AG10803 (cell line): ENCODE measurements around the gene MYO10.

ENCODE experiments used
- DNase-seq: peaks from one replicate; pipeline ENCODE4 v3.0.0; 2010; ENCODE audit warnings: low read depth
- H3K4me3 ChIP-seq: 2 replicates; pipeline ENCODE4 v1.5.1; 2011; ENCODE audit warnings: mild to moderate bottlenecking, low read length, control low read depth
- CTCF ChIP-seq: conservative IDR thresholded peaks from 2 replicates; pipeline ENCODE4 v1.5.1; 2011; ENCODE audit warnings: mild to moderate bottlenecking, low read length, control low read depth, inconsistent platforms

MYO10 gene

GRCh38 chr5:16616536-16617273, 319.4 kb downstream of the MYO10 start, which contains the start of gene RETREG1:
Gene RETREG1 (minus strand): TSS chr5:16616997. CDS start chr5:16616971, 26 bp downstream.
- no peak for TF ChIP-seq CTCF
- H3K4me3 ChIP-seq: peak within 1 kb of the TSS; percentile 46
- DNase-seq: no peak

GRCh38 chr5:16615741-16616535, 320.1 kb downstream of the MYO10 start:
- DNase-seq: no peak
- no peak for TF ChIP-seq CTCF
- H3K4me3 ChIP-seq: peak overlapping the region; percentile 45

GRCh38 chr5:16612007-16612406, 324.1 kb downstream of the MYO10 start:
- no peak overlapping the region for H3K4me3 ChIP-seq
- no peak for TF ChIP-seq CTCF
- no peak for DNase-seq
